Pancreas (tissue), 10 donors: ENCODE measurements around the gene TREH. TPM values are rescaled to one million over a fixed set of nuclear protein-coding genes. Genes with fewer than 3 reads are reported as not detected.

ENCODE experiments used
- ATAC-seq, 4 donors: fragments of 200-7000 bp; cut with Tn5 transposase; one replicate each; pipeline versions ENCODE4 v1.8.0 to v1.9.1; 2020; ENCODE audit warnings: mild to moderate bottlenecking in 4 of 4, moderate library complexity in 4 of 4
- DNase-seq, 6 donors: peaks; one replicate each; pipeline ENCODE4 v3.0.0-alpha.2; 2020
- FAIRE-seq: peaks from 2 replicates; lab custom pipeline; 2012; peaks lifted over from hg19 to GRCh38; lab: Jason Lieb, UNC
- H3K27ac ChIP-seq, 4 donors: fragments of 200-600 bp; sonication (generic); 1 replicate in 3 of 4; 2 replicates in 1 of 4; pipeline versions ENCODE4 v1.5.0 to v1.8.0; 2020
- H3K27me3 ChIP-seq, 4 donors: fragments of 200-600 bp; one replicate each; pipeline ENCODE4 v1.8.0; 2021
- H3K36me3 ChIP-seq, 3 donors: fragments of 200-600 bp; sonication (generic) in 1 of 3; one replicate each; pipeline versions ENCODE4 v1.5.0 to v1.8.0; 2020 to 2021
- H3K4me1 ChIP-seq, 3 donors: fragments of 200-600 bp; one replicate each; pipeline ENCODE4 v1.8.0; 2021
- H3K4me3 ChIP-seq, 4 donors: fragments of 200-600 bp; sonication (generic) in 2 of 4; one replicate each; pipeline versions ENCODE4 v1.5.0 to v1.8.0; 2020 to 2021
- H3K9me3 ChIP-seq, 4 donors: fragments of 200-600 bp; one replicate each; pipeline ENCODE4 v1.8.0; 2021
- WGBS, 2 donors: extraction: QIAGEN DNeasy Blood & Tissue Kit; methylation state at CpG; one replicate each; pipeline ENCODE4 v1.1.7; 2013; 5-methylcytosine and 5-hydroxymethylcytosine counted together
- intact Hi-C, 3 donors: fragments of 100-400 bp; cut with DNase I; formaldehyde crosslinking; loops; one replicate each; pipeline versions ENCODE4 v1.11.1 to v1.14.2; 2022
- polyA plus RNA-seq, 2 donors: library from polyadenylated mRNA; stranded (reverse); fragments of 200-250 nt; gene quantifications; one replicate each; pipeline ENCODE4 v1.2.3, GENCODE V29; 2013
- total RNA-seq, 6 donors: library from RNA; stranded (reverse); fragmentation: NEBNext Ultra II Directional in 4 of 6; extraction: Animal tissue kit (Norgen Biotek cat#: 25700) in 4 of 6; gene quantifications; one replicate each; pipeline versions ENCODE4 v1.2.1 to v1.2.4, GENCODE V29; 2021 to 2023
- TF ChIP-seq, protein P1 (sequence below), 4 donors: fragments of 200-600 bp; sonication (generic) in 3 of 4; IDR thresholded peaks; one replicate each; pipeline versions ENCODE4 v1.5.0 to v1.8.0; 2021; ENCODE audit warnings: antibody characterized with exemption in 4 of 4
- donor health status: healthy with polysubstance abuse.
- donor health status: DM: no; HTN: no; CAD: no; lungs with moderate emphysema.
- donor health status: DM: no; HTN: no; CAD: no.
- donor health status: control.
- donor health status: control.
- donor health status: Bipolar disorder and iron deficiency.
- donor health status: DM: yes; HTN: yes; CAD: no.
- donor health status: DM: no; HTN: no; CAD: no.
- donor health status: DM: no; HTN: no; CAD: no.
- donor health status: DM: yes; HTN: yes; CAD: no.

TREH gene
- total and polyA plus RNA-seq, 8 donors, result 0.14 to 4.7 (median 1.0) TPM

DNA sequence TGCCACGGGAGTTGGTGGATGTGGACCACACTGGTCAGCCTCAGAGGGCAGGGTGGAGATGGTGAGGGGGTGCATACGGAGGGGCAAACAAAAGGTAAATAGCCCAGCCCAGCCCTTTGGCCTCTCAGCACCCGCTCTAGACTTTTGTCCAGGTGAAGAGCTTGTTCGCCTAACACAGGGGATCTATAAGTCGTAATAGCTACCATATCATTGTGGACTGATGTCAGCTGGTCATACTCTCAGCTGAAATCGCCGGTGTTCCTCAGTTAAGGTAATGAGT is 27.0 kb upstream of the TREH start:
- DNase-seq, result no peak
- no peak for FAIRE-seq
- intact Hi-C loops, result no loop called here
- no peaks in the 10 kb centered on the region for H3K9me3 ChIP-seq
- no peak overlapping the region for H3K27ac ChIP-seq
- H3K4me3 ChIP-seq, result no peak overlapping the region
- TF ChIP-seq, protein P1, sequence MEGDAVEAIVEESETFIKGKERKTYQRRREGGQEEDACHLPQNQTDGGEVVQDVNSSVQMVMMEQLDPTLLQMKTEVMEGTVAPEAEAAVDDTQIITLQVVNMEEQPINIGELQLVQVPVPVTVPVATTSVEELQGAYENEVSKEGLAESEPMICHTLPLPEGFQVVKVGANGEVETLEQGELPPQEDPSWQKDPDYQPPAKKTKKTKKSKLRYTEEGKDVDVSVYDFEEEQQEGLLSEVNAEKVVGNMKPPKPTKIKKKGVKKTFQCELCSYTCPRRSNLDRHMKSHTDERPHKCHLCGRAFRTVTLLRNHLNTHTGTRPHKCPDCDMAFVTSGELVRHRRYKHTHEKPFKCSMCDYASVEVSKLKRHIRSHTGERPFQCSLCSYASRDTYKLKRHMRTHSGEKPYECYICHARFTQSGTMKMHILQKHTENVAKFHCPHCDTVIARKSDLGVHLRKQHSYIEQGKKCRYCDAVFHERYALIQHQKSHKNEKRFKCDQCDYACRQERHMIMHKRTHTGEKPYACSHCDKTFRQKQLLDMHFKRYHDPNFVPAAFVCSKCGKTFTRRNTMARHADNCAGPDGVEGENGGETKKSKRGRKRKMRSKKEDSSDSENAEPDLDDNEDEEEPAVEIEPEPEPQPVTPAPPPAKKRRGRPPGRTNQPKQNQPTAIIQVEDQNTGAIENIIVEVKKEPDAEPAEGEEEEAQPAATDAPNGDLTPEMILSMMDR (IDR thresholded peaks at IDR 0.05), result no peak
- no peaks in the 10 kb centered on the region for H3K36me3 ChIP-seq
- no peaks in the 10 kb centered on the region for H3K27me3 ChIP-seq
- ATAC-seq, result no peak
- WGBS, 2 donors, result 77 to 79% methylated on average over 7 of the region's 7 CpGs
- H3K4me1 ChIP-seq, result no peaks in the 10 kb centered on the region

DNA sequence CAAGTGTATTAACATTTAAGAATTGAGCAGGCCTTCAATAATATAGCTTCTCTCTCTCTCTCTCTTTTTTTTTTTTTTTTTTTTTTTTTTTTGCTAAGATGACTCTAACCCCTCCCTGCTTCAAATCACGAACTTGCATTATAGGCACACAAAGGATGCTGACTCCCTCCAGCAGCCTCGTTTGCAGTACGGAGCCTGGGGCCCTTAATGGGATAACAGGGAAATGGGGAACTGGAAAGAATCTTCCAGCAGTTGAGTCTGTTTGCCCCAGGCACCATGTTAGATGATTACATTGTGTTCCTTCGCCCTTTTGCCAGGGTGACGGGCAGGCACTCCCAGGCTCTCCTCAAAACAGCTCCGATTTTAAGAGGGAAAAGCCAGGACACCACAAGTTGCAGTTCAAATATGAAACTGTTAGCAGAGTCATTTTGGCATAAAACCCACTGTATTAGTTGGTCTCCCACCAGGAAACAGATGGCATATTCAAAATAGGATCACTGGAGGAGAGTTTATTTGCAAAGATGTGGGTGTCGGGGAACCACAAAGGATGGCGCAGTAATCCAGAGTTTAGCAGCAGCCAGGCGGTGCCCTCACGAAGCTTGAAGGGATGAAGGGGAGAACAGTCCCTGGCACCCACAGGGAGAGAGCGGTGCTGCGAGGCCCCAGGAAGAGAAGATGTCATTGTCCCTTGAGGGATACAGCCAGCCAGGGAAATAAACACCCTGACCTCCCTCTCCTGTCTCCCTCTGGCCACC is 26.5 kb upstream of the TREH start:
- Histone ChIP-seq H3K4me3 (no peak overlapping the region), H3K4me1 (no peaks in the 10 kb centered on the region), H3K9me3 (no peaks in the 10 kb centered on the region), H3K27ac (no peak overlapping the region), H3K36me3 (no peaks in the 10 kb centered on the region), H3K27me3 (no peaks in the 10 kb centered on the region)
- intact Hi-C loops, result no loop called here
- DNase-seq (no peak), FAIRE-seq (no peak), ATAC-seq (no peak)
- TF ChIP-seq, protein P1 (IDR thresholded peaks at IDR 0.05), result no peak
- 72 to 73% methylated on average over 12 of the region's 12 CpGs for WGBS, 2 donors

DNA sequence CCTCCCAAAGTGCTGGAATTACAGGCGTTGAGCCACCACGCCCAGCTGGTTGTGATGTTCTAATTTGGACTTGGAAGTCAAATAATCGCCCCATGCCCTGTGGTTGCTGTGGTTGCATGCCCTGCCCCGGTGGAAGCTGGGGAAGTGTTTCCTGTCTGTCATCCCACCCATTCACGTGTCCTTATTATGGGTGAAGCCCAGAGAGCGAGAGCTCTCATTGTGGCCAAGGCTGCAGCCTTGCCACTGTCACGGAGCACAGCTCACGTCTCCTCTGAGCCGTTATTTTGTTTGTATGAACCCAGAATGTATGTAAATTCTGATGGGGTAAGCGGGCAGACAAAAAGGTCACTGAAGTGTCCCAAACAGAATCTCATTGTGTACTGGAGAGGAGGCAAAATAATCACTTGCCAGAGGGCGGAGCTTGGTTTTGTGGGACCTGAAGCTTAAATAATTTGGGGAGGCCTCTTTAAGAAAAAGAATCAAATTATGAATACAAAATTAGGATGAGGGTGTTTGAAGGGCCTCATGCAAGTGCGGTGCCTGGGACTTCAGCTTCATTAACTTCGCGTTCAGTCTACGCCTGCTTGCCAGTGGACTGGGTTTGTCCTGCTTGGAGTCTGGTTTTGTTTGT is 25.8 kb upstream of the TREH start:
- H3K27ac ChIP-seq, result no peak overlapping the region
- 70 to 74% methylated on average over 15 of the region's 15 CpGs for WGBS, 2 donors
- no peaks in the 10 kb centered on the region for H3K27me3 ChIP-seq
- no peaks in the 10 kb centered on the region for H3K36me3 ChIP-seq
- H3K9me3 ChIP-seq, result no peaks in the 10 kb centered on the region
- TF ChIP-seq, protein P1 (IDR thresholded peaks at IDR 0.05), result no peak
- FAIRE-seq, result no peak
- no peaks in the 10 kb centered on the region for H3K4me1 ChIP-seq
- H3K4me3 ChIP-seq, result no peak overlapping the region
- DNase-seq, result no peak
- peak in 2 of 4 donors; percentile 44 to 47 for ATAC-seq
- intact Hi-C loops, result no loop called here

DNA sequence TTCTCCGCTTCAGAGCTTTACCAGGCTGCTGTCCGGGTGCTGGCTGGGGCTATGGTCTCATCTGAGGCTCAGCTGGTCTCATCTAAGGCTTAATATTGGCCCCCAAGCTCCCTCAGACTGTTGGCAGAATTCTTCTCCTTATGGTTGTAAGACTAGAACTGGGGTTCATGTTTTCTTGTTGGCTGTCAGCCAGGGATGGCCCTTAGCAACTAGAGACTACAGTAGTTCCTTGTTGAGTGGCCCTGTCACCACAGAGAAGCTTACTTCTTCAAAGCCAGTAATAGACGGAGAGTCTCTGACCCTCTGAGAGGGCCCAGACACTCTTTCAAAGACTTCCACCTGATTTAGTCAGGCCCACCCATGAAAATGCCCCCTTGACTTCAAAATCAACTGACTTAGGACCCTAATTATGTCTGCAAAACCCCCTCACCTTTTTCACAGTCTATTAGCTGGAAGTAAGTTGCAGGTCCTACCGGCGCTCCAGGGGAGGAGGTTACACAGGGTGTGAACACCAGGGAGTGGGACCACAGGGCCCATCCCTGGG is 24.2 kb upstream of the TREH start:
- peak in 2 of 4 donors; percentile 63 to 68 for ATAC-seq
- no peak overlapping the region for H3K27ac ChIP-seq
- DNase-seq, result no peak

More for the DNA sequence above, 24.2 kb upstream of the TREH start:
- WGBS, 2 donors, result 94 to 95% methylated on average over 5 of the region's 5 CpGs
- no peak overlapping the region for H3K4me3 ChIP-seq
- intact Hi-C loops, result no loop called here
- no peak for FAIRE-seq
- TF ChIP-seq, protein P1 (IDR thresholded peaks at IDR 0.05), result no peak
- no peaks in the 10 kb centered on the region for H3K27me3 ChIP-seq
- H3K9me3 ChIP-seq, result no peaks in the 10 kb centered on the region
- H3K4me1 ChIP-seq, result no peaks in the 10 kb centered on the region
- H3K36me3 ChIP-seq, result no peaks in the 10 kb centered on the region
